Measurements from ENCODE around the gene USH2A.

USH2A gene

DNA sequence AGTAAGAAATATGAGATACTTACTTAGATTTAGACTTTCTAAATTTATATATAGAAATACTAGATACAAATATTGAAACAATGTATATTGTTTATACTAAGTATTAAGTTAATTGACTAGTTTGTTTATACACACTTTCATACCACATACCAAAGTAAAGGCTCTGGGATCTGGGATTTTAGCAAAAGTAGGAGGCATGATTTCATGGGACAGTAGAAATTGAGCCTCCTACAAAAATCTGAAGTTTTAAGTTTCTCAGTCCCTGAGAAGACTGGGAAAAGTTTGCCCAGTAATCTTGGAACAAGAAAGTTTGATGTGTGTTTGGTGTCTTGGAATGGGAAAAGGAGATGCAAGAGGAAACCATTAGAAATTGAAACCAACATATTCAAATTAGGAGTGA is 825.3 kb downstream of the USH2A start:
- DNase-seq (ENCODE audit: low read depth): no peak

DNA sequence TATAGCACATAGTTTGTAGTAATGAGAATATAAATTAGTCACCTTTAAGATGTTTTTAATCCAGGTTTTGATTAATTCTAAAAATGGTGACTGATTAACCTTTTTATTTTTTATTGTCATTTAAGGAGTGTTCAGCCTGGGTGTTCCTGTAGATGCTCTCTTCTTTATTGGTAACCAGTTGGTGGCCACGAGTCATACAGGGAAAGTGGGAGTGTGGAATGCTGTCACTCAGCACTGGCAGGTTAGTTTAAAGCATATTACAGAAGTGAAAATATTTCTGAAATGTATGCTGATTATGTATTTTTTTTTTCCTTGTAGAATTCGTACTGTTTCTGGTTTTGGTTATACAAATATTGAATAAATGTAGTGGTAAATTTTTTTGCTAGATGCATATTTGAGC is 828.0 kb downstream of the USH2A start:
- no peak for DNase-seq (ENCODE audit: low read depth)

DNA sequence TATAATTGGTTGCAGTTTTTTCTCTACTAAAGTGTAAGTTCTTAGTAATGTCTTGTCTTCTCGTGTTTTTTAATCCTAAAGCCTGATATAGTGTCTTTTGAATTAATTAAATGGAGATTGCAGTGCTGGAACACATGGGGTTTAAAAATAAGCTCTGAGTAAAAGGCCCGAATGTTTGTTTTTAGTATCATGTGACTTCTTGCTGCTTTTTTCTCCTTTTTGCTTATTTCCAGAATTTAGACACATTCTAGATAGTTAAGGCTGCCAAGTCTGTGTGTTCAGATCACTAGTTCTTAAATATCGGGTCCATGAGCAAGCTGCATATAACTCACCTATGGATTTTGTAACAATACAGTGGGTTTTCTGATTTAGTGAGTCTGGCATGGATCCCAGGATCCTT is 828.6 kb downstream of the USH2A start:
- DNase-seq (ENCODE audit: low read depth): no peak

DNA sequence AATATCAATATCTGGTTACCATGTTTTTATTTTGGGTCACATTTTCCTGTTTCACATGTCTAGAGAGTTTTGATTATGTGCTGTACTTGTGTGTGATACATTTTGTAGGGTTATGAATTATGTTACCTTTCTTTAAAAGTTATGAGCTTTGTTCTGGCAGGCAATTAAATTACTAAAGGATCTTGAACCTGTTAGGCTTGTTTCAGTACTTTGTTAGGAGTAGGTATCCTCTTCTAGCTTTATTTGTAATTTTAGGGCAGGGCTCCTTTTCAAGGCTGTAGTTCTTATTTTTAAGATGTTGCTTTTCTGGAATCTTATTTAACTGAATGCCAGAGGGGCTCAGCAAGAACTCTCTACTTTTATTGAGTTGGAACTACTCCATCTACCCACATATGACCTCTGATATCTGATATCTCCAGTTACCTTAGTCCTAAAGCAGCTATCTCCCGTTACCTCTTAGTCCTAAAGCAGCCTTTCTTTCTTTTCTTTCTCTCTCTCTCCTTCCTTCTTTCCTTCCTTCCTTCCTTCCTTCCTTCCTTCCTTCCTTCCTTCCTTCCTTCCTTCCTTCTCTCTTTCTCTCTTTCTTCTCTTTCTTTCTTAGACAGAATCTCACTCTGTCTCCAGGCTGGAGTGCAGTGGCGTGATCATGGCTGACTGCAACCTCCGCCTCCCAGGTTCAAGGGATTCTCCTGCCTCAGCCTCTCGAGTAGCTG is 832.3 kb downstream of the USH2A start:
- DNase-seq (ENCODE audit: low read depth): no peak

DNA sequence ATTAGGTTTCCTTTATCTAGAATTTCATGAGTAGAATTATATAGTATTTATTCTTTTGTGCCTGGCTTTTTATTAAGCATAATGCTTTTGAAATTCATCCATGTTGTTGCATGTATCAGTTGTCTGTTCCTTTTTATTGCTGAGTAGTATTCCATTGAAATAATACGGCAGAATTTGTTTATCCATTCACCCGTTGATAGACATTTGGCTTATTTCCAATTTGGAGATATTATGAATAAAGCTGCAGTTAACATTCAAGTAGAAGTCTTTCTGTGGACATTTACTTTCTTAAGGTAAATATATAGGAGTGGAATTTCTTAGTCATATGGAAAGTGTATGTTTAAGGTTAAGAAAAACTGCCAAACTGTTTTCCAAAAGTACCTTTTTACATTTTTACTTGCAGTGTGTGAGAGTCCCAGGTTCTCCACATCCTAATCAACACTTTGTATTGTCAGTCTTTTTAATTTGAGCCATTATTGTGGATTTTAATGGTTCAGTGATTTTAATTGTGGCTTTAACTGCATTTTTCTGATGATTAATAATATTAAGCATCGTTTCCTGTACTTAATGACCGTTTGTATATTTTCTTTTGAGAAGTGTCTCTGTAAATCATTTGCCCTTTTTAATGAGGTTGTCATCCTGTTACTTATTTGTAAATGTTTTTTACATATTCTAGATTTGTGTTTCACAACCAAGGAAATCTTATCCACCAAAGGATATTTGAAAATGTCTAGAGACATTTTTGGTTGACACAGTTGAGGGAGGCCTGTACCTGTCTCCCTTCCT is 833.4 kb downstream of the USH2A start:
- DNase-seq (ENCODE audit: low read depth): no peak

DNA sequence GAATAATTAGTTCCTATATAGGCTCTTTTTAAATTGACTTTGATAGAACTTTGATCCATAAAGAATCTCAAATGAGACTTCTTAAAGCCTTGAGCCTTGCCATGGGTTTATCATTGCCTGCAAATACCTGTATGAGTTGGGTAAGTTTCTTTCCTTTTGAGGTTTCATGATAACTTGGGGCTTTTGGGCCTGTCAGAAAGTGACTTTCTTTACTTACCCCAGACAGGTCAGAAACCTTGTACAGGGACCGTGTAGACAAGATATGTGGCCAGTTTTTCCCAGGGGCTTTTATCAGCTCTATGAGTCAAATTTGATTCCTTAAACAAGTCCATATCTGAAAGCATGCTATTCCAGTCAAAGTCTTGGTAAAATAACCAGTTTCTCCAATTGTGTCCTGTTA is 838.9 kb downstream of the USH2A start:
- no peak for DNase-seq (ENCODE audit: low read depth)

DNA sequence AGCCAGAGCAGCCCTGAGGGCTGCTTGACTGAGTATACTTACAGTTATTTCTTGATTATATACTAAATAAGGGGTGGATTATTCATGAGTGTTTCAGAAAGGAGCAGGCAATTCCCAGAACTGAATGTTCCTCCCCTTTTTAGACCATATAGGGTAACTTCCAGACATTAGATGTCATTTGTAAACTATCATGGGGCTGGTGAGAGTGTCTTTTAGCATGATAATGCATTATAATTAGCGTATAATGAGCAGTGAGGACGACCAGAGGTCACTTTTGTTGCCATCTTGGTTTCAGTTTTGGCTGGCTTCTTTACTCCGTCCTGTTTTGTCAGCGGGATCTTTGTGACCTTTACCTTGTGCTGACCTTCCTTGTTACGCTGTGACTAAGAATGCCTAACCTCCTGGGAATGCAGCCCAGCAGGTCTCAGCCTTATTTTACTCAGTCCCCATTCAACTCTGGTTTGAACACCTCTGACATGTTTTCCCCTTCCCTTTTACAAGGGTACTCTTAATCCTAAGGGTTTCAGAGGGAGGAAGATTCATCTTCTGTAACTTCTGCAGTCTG is 840.0 kb downstream of the USH2A start:
- no peak for DNase-seq (ENCODE audit: low read depth)

DNA sequence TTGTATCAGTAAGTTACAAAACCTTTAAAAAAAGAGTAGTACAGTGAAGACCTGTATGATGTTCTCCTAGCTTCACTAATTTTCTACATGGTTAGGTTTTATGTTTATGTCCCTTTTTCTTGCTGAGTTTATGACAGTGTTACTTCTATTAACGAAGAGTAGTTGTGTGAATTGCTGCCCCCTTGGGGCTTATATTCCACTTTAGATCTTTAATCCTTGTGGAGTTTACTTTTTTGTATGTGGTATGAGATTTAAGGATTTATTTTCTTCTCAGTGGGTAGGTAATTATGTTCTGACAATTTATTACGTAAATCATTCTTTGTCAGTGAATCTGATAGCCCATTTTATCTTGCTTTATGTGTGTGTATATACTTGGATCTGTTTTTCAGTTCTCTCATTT is 841.4 kb downstream of the USH2A start:
- DNase-seq (ENCODE audit: low read depth): no peak
